CD4-positive, alpha-beta T cell treated with Interleukin-15 for 4 hours (primary cell): ENCODE results near the gene NLRX1.
A peak's percentile ranks its signal among the peaks of the same experiment; 100 is the strongest.
"Not testable (repeated sequence)": the region's sequence is repeated elsewhere in the genome, so short reads cannot be mapped to it uniquely, and the experiment has no call there.

Source experiments
- DNase-seq: peaks from one replicate; pipeline ENCODE4 v3.0.0-alpha.2; 2020; ENCODE audit warnings: low spot score

The NLRX1 gene

DNA sequence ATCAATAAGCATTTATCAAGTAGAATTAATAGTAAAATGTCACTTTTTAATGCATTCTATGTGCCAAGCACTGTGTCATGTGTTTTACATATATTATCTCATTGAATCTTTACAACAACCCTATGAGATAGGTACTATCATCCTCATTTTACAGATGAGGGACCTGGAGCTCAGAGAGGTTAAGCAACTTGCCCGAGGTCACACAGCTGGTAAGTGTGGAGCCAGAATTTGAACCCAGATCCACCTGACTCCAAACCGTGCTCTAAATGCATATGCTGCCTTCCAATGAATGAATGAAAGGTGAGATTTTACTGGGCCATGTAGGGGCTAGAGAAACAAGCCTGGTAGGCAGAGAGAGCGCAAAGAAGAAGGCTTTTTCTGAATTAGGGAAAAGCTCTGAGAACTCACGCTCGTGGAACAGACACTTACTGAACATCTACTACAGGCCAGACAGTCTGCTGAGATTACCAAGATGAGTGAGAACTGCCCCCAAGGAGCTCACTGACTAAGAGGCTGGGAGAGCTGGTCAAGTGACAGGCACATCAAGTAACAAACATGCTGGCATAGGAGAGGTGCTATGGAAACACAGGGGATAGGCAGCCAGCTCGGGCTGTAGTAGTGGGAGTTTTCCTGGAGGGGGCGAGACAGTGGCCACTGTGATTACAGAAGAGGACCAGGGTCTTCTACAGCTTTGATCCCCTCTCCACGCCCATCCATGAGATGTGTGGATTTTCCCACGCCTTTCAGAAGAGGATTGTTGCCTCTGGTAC lies 15.3 kb upstream of the NLRX1 start:
- DNase-seq: no peak

GRCh38 chr11:119154178-119154577 lies 14.3 kb upstream of the NLRX1 start:
- DNase-seq: no peak

GRCh38 chr11:119155733-119156492 lies 12.6 kb upstream of the NLRX1 start:
- no peak for DNase-seq

- DNase-seq: no peak
These were observed 12.0 kb upstream of the NLRX1 start for GRCh38 chr11:119156496-119156895.

DNA sequence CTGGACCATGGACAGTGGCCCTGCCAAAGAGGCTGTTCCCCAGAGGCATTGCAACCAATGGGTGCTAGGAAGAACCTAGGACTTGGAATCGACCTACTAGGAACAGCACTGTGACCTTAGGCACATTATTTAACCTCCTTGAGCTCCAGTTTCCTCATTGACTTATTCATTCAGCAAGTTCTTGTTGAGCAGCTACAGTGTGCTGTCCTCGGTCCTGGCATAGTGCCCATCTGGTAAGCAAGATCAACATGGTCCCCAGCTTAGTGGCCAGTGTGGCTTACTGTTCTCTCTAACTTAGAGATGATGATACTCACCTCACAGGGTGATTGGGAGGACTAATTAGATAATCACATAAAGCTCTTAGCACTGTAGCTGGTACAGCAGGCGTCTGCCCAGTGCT lies 11.5 kb upstream of the NLRX1 start:
- DNase-seq: no peak

DNA sequence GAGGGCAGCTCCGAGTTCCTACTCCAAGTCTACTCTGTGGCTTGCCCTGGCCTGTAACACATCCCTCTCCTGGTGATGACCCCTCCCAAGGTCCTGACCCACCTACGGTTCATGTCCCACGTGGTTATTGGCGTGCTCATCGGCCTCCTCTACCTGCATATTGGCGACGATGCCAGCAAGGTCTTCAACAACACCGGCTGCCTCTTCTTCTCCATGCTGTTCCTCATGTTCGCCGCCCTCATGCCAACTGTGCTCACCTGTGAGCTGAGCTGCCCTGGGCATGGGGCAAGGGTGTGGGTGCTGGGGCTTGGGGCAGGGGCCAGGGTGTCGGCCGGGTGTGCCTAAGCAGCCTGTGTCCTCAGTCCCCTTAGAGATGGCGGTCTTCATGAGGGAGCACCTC lies 10.1 kb upstream of the NLRX1 start:
- no peak for DNase-seq

GRCh38 chr11:119160151-119160550 lies 8.4 kb upstream of the NLRX1 start:
- DNase-seq: no peak

DNA sequence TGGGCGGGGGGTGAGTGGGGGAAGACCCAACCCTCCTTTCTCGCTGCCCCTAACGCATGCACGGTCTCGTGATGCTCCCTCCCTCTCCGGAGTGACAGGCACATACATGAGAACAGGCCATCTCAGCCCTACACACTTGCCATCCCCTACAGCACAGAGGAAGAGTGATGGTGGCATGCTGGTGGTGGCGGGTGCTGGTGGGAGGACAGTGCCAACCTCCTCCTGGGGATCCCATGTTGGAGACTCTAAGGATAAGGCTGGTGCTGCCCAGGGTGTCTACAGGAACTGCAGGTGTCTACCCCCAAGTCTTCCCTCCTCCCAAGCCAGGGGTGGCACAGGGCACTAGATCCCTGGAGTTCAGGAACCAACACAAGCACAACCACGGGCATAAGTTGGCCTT lies 6.7 kb upstream of the NLRX1 start:
- no peak for DNase-seq

DNA sequence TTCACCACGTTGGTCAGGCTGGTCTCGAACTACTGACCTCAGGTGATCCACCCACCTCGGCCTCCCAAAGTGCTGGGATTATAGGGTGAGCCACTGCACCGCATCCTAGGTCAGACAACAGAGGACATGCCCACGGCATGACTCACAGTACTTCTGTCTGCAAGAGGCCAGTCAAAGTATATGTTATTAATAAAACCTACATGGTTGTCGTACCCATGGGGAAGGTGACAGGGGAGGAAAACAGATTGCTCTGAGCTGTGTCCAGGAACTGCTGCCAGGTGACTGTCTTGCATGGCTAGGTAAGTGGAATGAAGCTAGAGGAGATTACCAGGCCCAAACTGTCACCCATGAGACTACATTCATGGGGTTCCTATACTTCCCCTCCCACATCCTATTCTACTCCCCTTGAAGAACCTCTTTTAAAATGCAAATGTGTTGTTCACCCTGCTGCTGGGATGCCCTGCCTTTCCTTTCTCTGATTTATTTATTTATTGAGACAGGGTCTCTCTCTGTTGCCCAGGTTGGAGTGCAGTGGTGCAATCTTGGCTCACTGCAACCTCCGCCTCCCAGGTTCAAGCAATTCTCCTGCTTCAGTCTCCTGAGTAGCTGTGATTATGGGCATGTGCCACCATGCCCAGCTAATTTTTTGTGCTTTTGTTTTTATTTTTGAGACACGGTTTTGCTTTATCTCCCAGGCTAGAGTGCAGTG lies 2.0 kb upstream of the NLRX1 start:
- DNase-seq: no peak

DNA sequence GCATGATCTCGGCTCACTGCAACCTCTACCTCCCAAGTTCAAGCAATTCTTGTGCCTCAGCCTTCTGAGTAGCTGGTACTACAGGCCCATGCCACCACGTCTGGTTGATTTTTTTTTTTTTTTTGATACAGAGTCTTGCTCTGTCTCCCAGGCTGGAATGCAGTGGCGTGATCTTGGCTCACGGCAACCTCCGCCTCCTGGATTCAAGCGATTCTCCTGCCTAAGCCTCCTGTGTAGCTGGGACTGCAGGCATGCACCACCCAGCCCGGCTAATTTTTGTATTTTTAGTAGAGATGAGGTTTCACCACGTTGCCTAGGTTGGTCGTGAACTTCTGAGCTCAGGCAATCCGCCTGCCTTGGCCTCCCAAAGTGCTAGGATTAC lies 1.5 kb upstream of the NLRX1 start:
- DNase-seq: not testable (repeated sequence)

DNA sequence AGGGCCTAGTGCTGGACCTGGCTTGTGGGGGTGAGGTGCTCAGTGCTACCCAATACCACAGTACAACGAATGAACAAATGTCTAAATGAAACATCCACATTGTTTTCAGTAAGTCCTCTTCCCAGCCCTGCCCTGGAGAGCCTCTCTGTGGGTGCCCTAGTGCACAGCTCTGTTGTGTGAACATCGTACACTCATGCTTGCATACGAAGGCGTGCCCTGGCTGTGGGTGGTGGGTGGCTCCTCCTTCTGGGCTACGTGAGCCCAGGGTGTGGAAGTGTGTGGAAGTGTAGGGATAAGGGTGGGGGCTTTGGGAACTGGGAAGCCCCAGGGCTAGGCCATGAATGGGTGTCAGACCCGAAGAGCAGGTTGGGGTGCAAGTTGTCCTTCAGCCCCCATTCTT lies 592 bp upstream of the NLRX1 start:
- DNase-seq: no peak

DNA sequence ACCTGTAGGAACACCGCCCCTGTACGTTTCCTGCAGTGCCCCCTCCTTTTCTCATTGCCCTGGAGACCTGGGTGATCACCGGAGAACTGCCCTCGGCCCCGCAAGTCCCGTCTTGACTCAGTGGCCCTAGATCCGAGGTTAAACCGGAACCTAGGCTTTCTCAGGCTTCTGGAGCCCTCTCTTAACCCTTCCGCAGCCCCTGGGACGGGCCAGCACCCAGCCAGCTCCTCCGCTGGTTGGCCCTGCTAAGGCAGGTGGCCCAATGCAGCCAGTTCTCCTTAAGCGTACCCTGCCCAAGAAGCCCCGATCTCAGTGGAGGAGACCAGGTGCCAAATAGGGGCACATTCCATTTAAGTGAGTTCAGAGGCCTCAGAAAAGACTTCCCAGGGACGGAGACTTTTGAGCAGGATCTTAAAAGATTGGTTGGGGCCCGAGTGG lies 776 bp downstream of the NLRX1 start:
- peak; percentile 10 for DNase-seq

GRCh38 chr11:119172513-119172912 lies 4.0 kb downstream of the NLRX1 start:
- DNase-seq: no peak

DNA sequence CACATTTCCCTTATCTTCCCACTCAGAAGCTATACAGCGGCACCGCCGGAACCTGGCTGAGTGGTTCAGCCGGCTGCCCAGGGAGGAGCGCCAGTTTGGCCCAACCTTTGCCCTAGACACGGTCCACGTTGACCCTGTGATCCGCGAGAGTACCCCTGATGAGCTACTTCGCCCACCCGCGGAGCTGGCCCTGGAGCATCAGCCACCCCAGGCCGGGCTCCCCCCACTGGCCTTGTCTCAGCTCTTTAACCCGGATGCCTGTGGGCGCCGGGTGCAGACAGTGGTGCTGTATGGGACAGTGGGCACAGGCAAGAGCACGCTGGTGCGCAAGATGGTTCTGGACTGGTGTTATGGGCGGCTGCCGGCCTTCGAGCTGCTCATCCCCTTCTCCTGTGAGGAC lies 4.9 kb downstream of the NLRX1 start:
- no peak for DNase-seq

GRCh38 chr11:119175493-119176077 lies 7.1 kb downstream of the NLRX1 start:
- DNase-seq: no peak

GRCh38 chr11:119178166-119178680 lies 9.7 kb downstream of the NLRX1 start:
- no peak for DNase-seq

GRCh38 chr11:119179342-119179741 lies 10.8 kb downstream of the NLRX1 start:
- DNase-seq: no peak

- no peak for DNase-seq
These were observed 11.5 kb downstream of the NLRX1 start for GRCh38 chr11:119179983-119180382.

- no peak for DNase-seq
These were observed 12.5 kb downstream of the NLRX1 start for GRCh38 chr11:119180729-119181676.

GRCh38 chr11:119181677-119182412 lies 13.3 kb downstream of the NLRX1 start:
- no peak for DNase-seq
